Breast epithelium (tissue), 3 donors: Measurements from ENCODE around the gene WNT8B.

ENCODE experiments used
- POLR2A ChIP-seq: fragments of 450-650 bp; IDR thresholded peaks from one replicate; pipeline ENCODE4 v1.6.1; 2016; ENCODE audit warnings: antibody characterized with exemption, mild to moderate bottlenecking, moderate library complexity
- POLR2AphosphoS5 ChIP-seq, 3 donors: sonication (generic); formaldehyde crosslinking; IDR thresholded peaks; one replicate each; pipeline ENCODE4 v1.6.1; 2017; ENCODE audit warnings: antibody characterized with exemption in 3 of 3
- TF ChIP-seq, protein P1 (sequence below), 3 donors: fragments of 450-650 bp; IDR thresholded peaks; one replicate each; pipeline ENCODE4 v1.5.1; 2016 to 2017; ENCODE audit warnings: antibody characterized with exemption in 3 of 3, mild to moderate bottlenecking in 3 of 3, moderate library complexity in 3 of 3

DNA sequence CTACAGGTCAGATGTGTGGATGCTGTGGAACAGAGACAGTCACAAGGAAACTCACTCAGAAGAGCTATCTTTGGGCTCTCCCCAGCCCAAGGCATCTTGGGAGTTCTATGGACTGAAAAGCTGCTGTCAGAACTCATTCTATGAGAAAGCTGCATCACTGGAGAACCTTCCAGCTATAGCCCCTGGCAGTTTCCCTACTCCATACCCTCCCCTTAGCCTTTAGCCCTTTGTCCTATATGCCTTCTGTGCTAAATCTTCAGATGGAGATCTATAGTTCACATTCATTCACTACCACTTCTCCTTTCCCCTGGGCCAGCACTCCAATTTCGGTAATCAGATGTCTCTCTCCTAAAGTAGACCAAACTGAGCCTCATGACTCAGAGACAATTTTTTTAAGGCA, 6.9 kb downstream of the WNT8B start:
- TF ChIP-seq, protein P1, sequence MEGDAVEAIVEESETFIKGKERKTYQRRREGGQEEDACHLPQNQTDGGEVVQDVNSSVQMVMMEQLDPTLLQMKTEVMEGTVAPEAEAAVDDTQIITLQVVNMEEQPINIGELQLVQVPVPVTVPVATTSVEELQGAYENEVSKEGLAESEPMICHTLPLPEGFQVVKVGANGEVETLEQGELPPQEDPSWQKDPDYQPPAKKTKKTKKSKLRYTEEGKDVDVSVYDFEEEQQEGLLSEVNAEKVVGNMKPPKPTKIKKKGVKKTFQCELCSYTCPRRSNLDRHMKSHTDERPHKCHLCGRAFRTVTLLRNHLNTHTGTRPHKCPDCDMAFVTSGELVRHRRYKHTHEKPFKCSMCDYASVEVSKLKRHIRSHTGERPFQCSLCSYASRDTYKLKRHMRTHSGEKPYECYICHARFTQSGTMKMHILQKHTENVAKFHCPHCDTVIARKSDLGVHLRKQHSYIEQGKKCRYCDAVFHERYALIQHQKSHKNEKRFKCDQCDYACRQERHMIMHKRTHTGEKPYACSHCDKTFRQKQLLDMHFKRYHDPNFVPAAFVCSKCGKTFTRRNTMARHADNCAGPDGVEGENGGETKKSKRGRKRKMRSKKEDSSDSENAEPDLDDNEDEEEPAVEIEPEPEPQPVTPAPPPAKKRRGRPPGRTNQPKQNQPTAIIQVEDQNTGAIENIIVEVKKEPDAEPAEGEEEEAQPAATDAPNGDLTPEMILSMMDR (IDR thresholded peaks at IDR 0.05) = no peak
- no peak for TF ChIP-seq POLR2A
- no peak for TF ChIP-seq POLR2AphosphoS5 (IDR thresholded peaks at IDR 0.05)
